GM12874 (cell line): ENCODE data around the gene ARSD.

Experiments
- CTCF ChIP-seq: IDR thresholded peaks from 2 replicates; pipeline ENCODE4 v1.5.1; 2011; ENCODE audit warnings: low read depth, mild to moderate bottlenecking, control low read depth, low read length, moderate library complexity; ENCODE audit not compliant: insufficient read depth

The ARSD gene

GRCh38 chrX:2903366-2903765, 25.8 kb downstream of the ARSD start:
- TF ChIP-seq CTCF, result peak; percentile 20; the same call in 1 of the 2 replicates

- no peak for TF ChIP-seq CTCF
Measured at GRCh38 chrX:2902841-2903240, 26.3 kb downstream of the ARSD start.

DNA sequence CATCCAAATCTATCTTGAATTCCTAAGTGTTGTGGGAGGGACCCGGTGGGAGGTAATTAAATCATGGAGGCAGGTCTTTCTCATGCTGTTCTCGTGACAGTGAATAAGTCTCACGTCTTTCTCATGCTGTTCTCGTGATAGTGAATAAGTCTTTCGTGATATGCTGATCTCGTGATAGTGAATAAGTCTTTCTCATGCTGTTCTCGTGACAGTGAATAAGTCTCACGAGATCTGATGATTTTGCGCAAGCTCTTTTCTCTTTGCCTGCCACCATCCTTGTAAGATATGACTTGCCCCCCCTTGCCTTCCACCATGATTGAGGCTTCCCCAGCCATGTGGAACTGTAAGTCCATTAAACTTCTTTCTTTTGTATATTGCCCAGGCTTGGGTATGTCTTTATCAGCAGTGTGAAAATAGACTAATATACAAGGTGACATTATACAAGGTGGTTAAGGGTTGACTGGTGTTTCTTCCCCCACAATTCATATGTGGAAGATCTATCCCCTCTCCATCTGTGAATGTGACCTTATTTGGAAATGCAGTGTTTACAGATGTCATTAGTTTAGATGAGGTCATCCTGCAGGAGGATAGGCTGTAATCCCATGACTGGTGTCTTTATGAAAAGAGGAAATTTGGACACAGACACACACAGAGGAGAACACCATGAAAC, 27.6 kb downstream of the ARSD start:
- no peak for TF ChIP-seq CTCF

DNA sequence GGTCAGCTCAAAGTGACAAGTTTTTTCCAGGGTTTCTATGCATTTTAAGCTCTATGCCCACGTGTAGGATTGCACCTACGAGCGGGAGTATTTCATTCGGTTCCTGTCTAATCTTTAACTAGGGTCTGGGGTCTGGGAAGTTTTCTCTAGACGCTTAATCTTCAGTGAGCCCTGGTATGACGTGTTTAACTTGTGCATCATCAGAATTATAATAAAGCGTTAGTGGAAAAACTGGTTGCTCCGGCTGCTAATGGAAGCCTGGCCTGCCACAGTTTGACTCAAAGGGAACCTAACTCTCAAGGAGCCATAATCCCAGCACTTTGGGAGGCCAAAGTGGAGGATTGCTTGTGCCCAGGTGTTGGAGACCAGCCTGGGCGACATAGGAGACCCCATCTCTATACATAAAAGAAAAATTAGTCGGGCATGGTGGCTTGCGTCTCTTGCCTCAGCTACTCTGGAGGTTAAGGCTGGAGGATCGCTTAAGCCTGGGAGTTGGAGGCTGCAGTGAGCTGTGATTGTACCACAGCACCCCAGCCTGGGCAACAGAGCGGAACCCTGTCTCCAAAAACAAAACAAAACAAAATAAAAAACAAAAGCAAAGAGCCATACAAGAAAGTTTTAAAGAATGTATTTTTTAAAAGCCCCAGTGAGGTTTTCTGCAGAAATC, 30.2 kb downstream of the ARSD start:
- no peak for TF ChIP-seq CTCF

- TF ChIP-seq CTCF, result no peak
Measured at GRCh38 chrX:2897311-2897689, 31.8 kb downstream of the ARSD start.

- no peak for TF ChIP-seq CTCF
Measured at GRCh38 chrX:2894885-2895292, 34.2 kb downstream of the ARSD start.

GRCh38 chrX:2892816-2893215, 36.3 kb downstream of the ARSD start:
- no peak for TF ChIP-seq CTCF
